Measurements from ENCODE around the gene SLC22A31. TPM values are rescaled to one million over a fixed set of nuclear protein-coding genes. Genes with fewer than 3 reads are reported as not detected.
A peak's percentile ranks its signal among the peaks of the same experiment; 100 is the strongest.

SLC22A31 gene
- total and polyA plus RNA-seq, 8 donors, result 0.70 to 283 (median 1.8) TPM

- Histone ChIP-seq H3K4me1 (no peaks in the 10 kb centered on the region), H3K9me3 (no peaks in the 10 kb centered on the region), H3K36me3 (no peaks in the 10 kb centered on the region), H3K27me3 (peaks cover 0 to 44% of the 10 kb centered on the region in 2 donors), H3K4me3 (no peak overlapping the region), H3K27ac (no peak overlapping the region)
- peak in 1 of 4 donors; percentile 57 for DNase-seq
- ATAC-seq, result no peak
- no peak for TF ChIP-seq CTCF (IDR thresholded peaks at IDR 0.05)
- intact Hi-C loops (cut with DNase I), result no loop called here
Measured at GRCh38 chr16:89184677-89184932, 15.7 kb downstream of the SLC22A31 start.

GRCh38 chr16:89183975-89184676, 16.2 kb downstream of the SLC22A31 start:
- peak in 1 of 4 donors; percentile 54 for DNase-seq
- Histone ChIP-seq H3K4me1 (no peaks in the 10 kb centered on the region), H3K27me3 (peaks cover 0 to 48% of the 10 kb centered on the region in 2 donors), H3K4me3 (no peak overlapping the region), H3K27ac (no peak overlapping the region), H3K36me3 (no peaks in the 10 kb centered on the region), H3K9me3 (no peaks in the 10 kb centered on the region)
- TF ChIP-seq CTCF (IDR thresholded peaks at IDR 0.05), result no peak
- intact Hi-C loops (cut with DNase I), result no loop called here
- no peak for ATAC-seq

GRCh38 chr16:89183463-89183862, 16.9 kb downstream of the SLC22A31 start:
- H3K4me1 ChIP-seq, result no peaks in the 10 kb centered on the region
- H3K27ac ChIP-seq, result no peak overlapping the region
- no peak for TF ChIP-seq CTCF (IDR thresholded peaks at IDR 0.05)
- no peaks in the 10 kb centered on the region for H3K36me3 ChIP-seq
- intact Hi-C loops (cut with DNase I), result no loop called here
- H3K27me3 ChIP-seq, result peaks cover 0 to 55% of the 10 kb centered on the region in 2 donors
- peak in 1 of 4 donors; percentile 67 for DNase-seq
- no peaks in the 10 kb centered on the region for H3K9me3 ChIP-seq
- H3K4me3 ChIP-seq, result no peak overlapping the region
- ATAC-seq, result no peak

GRCh38 chr16:89179656-89180315, 20.6 kb downstream of the SLC22A31 start:
- peaks cover 0 to 92% of the 10 kb centered on the region in 2 donors for H3K27me3 ChIP-seq
- H3K4me1 ChIP-seq, result no peaks in the 10 kb centered on the region
- peak in 1 of 4 donors; percentile 69 for DNase-seq
- TF ChIP-seq CTCF (IDR thresholded peaks at IDR 0.05), result no peak
- H3K4me3 ChIP-seq, result no peak overlapping the region
- H3K36me3 ChIP-seq, result no peaks in the 10 kb centered on the region
- intact Hi-C loops (cut with DNase I), result no loop called here
- no peak overlapping the region for H3K27ac ChIP-seq
- no peak for ATAC-seq
- no peaks in the 10 kb centered on the region for H3K9me3 ChIP-seq

GRCh38 chr16:89179148-89179484, 21.2 kb downstream of the SLC22A31 start:
- Histone ChIP-seq H3K27ac (no peak overlapping the region), H3K4me1 (no peaks in the 10 kb centered on the region), H3K4me3 (no peak overlapping the region), H3K27me3 (peaks cover 0 to 91% of the 10 kb centered on the region in 2 donors), H3K9me3 (no peaks in the 10 kb centered on the region), H3K36me3 (no peaks in the 10 kb centered on the region)
- ATAC-seq (no peak), DNase-seq (no peak)
- intact Hi-C loops (cut with DNase I), result no loop called here
- TF ChIP-seq CTCF (IDR thresholded peaks at IDR 0.05), result no peak
